D721Med (cell line): ENCODE measurements around the gene IGDCC3.

ENCODE experiments used
- DNase-seq: peaks from one replicate; pipeline ENCODE4 v3.0.0; 2011; ENCODE audit warnings: low spot score; ENCODE audit not compliant: insufficient read length
- FAIRE-seq: peaks from 2 replicates; lab custom pipeline; 2011; peaks lifted over from hg19 to GRCh38; lab: Jason Lieb, UNC
- CTCF ChIP-seq: IDR thresholded peaks from 2 replicates; pipeline ENCODE4 v1.5.1; 2012; ENCODE audit warnings: mild to moderate bottlenecking, control low read depth; ENCODE audit not compliant: insufficient read depth; ENCODE audit errors: missing control alignments

Gene IGDCC3

DNA sequence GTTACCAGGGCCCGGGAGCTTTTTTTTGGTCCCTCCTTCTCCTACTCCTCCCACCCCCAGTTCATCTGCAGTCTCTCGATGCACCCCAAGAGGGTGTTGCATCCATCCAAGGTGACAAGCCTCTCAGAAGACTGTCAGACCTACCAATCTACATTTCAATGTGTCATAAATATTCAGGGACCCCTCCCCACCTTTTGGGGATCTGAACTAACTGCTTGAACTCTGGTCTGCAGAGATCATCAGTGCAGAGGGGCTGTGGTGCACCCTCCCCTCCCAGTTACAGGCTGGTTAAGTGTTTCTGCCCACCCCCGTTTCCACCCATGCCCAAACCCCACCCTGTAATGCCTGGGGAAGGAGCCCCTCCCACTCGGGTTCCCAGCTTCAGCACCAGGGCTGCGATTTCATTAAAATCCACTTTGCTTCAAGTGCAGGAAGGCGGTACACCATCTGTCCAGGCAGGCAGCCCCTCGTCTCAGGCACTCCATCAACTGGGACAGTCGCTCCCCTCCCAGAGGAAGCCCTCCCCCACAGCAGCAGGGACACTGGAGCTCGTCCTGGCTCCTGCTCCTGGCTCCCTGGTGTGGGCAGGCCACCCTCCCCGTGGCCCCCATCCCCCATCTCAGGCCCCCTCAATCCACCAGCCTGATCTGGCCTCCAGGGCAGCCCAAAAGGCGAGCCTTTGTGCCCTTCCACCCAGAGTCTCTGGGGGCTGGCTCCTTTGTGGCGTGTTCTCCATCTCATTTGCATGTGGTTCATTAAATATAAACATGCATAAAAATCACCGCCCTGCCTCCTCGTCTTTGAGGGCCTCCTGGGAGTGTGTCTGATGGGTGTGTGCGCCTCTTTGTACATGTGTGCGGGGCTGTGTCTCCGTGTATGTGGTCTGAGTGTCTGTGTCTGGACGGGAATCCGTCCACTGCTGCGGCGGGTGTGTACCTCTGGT, 41.0 kb downstream of the IGDCC3 start:
- no peak for TF ChIP-seq CTCF
- no peak for DNase-seq
- FAIRE-seq: no peak

- no peak for TF ChIP-seq CTCF
- FAIRE-seq (no peak), DNase-seq (no peak)
Measured at GRCh38 chr15:65335278-65336055, 42.3 kb downstream of the IGDCC3 start.

DNA sequence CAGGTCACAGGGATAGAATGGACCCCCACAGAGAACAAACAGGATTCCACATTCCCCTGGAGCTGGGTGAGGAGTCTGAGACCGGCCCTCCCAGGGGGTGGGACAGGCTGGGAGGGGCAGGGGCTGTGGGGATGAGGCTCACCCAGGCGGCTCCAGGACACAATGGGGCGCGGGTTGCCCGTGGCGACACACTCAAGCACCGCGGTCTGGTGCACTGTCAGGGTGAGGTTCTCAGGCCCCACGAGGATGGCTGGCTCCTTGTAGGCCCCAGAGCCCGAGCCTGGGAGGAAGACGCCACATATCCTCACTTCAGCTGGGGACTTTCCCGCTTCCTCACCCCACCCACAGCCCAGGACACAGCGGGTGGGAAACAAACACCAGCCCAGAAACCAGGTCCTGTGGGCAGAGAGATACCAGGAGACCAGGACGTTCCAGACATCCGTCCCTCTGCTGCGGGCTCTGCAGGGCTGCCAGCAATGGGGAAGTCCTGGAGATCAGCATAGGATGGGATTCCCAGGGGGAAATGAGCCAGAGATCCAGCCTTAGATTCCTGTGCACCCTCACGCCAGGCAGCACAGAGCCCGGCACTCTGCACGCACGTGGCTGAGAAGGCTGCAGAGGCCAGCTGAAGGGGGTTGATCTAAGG, 43.1 kb downstream of the IGDCC3 start:
- no peak for TF ChIP-seq CTCF
- no peak for DNase-seq
- FAIRE-seq: no peak

- no peak for TF ChIP-seq CTCF
- no peak for DNase-seq
- no peak for FAIRE-seq
Measured at GRCh38 chr15:65333856-65334255, 43.9 kb downstream of the IGDCC3 start.

DNA sequence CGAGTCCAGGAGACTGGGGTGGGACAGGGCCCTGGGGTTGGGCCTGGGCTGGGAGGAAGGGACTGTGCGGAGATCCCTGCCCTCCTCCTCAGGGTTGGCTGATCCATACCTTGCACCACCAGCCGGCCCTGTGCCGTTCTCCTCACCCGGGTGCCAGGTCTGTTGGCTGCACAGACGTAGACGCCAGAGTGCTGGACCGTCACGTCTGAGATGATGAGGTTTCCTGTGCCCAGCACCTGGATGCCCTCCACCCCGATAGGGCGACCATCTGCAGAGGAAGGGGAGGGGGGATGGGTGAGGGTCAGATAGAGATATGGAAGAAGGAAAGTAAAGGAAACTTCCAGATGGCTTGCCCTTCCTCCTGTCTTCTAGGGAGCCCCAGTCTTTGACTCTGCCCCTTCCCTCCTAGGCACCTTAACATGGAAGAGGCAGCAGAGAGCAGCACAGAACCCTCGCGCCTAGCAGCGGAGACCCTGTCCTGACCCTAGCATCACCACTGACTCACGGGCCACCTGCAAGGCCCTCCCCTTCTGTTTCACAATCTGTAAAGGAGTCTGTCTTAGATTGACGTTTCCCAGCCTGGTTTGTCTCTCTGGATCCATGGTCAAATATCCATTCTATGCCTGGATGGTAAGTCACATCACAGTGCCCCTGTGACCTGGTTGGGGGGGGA, 44.5 kb downstream of the IGDCC3 start:
- FAIRE-seq (no peak), DNase-seq (no peak)
- no peak for TF ChIP-seq CTCF

DNA sequence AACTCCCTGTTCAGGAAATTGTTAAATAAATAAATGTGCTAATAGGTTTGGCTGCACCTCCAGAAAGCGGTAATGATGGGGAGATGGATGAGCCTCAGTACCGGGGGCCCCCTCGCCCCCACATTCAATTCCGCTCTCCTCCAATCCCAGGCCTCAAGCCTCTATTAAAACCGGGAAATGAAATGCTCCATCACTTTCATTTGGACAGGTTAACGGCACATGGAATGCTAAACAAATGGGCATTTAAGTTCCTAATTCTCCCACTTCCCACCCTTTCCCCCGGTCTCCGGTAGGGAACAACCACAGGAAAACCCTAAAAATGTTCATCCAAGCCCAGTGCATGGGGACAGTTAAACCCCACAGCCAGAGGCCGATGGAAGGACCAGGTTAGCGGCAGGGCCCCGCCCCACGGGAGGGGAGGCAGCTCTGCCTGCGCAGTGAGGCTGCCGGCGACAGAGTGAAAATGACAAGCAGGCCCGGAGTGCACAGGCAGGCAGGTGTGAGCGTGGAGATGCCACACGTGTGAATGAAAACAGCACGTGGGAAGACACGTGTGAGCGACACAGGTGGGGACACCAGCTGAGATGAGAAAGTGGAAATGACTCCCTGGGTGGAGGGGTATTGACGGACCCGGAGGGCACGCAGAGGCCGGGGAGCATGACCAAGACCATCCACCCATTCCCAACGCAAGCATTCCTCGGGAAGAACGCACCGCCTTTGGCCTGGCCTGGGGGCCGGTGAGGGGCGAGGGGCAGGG, 45.2 kb downstream of the IGDCC3 start:
- DNase-seq (no peak), FAIRE-seq (no peak)
- no peak for TF ChIP-seq CTCF
